DMS153 treated with DMSO at 0.1 percent for 48 hours (cell line): ENCODE results near the gene ZSCAN20.

Experiments used
- DNase-seq: peaks from one replicate; lab custom pipeline; 2025; ENCODE audit not compliant: unreplicated experiment; lab: John Stamatoyannopoulos, UW

The ZSCAN20 gene

DNA sequence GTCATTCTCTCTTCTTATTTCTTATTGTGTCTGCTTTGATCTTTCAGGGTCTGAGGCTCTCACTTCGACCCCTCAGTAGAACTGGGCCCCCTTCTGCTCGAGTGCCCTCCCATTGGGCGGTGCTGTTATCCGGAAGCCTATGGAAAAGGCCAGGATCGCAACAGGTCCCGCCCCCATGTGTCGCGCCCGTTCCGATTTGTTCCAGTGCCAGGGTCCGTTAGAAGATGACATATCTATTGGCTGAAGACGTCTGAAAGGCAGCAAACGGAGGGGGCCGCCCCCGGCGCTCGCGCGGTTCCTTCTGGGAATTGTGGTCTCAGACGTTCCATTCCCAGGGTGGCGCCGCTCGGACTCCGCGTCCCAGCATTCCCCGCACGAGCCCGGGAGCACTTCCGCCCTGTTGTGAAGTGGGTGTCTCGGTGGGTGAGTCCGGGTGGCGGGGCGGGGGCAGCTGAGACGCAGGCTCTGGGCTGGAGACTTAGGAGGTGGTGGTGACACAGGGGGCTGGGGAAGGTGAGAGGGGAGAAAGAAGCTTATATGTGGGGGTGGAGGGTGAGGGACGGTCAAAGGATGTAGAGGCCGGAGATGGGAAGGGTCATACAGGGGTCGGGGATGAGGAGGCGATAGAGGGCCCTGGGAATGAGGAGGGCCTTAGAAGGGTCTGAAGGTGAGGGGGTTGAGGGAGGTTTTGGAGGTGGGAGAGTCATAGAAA, at the start of gene ZSCAN20:
Gene ZSCAN20, plus strand, starts transcription at position 377 of the 712 bp plus-strand sequence. CDS start 6,644 bp downstream, outside the sequence.
- peak; percentile 100 for DNase-seq

DNA sequence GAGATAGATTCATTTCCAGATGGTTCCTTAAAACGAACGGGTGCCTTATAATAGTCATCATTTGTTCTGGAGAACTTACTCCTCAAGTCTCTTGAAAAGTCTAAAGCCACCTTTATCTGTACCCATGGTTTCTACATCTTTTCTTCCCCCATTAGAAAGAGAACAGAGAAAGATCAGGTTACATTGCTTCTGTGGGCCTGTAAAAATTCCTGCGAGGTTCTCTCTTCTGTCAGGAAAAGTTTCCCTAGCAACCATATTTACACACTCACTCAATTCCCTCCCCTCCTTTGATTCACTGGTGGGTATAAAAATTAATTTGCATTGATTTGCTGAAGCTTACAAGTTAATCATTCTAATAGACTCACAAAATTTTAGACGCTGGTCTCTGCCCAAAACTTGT, 48.2 kb upstream of the ZSCAN20 start:
- DNase-seq, result no peak

DNA sequence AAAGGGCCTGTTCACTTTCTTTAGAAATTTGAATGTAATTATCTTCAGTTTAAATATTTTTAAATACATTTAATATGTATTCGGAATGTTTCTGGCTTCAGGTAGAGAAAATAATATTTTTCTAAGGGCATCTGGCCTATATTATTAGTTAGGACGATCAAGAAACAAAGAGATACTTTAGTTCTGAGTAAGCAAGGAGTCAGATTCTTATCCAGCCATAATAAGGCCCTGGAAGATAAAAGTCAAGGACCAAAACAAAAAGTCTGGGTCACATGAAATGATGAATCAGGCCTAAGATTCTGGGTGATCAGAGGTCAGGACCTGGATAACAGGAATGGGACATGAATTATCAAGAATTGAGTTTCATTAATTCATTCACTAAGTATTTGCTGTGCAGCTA, 47.8 kb upstream of the ZSCAN20 start:
- DNase-seq, result no peak

DNA sequence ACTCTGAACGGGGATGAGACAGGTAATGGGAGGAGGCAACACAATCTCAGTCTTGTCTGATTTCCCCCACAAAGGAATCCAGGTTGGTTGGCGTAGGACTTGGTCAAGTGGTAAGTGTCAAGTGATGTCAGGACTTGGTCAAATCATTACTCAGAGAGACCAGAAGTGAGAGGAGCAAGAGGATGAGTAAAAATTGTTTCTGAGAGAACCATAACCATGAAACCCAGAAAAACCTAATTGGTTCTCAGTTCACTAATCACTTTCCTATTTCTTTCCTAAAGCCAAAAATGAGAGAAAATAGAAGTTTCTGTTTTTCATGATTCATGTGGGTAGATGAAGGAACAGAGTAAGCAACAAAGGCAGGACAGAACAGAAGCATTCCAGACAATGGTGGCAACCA, 46.5 kb upstream of the ZSCAN20 start:
- no peak for DNase-seq

DNA sequence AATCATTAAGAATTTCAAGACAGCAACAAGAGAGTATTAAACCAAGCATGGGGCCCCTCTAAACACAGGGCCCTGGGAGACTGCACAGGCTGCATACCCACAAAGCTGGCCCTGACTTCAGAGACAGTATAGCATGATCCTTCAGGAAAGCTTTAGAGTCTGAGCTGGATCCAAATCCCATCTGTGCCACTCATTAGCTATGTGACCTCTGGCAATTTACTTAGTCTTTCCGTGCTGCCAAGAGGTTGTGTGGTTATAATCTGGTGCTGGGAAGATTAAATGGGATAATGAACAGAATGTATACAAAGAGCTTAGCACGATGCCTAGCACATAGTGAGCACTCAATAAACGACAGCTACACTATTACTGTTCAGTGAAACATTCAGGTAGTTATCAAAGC, 45.5 kb upstream of the ZSCAN20 start:
- DNase-seq, result no peak

DNA sequence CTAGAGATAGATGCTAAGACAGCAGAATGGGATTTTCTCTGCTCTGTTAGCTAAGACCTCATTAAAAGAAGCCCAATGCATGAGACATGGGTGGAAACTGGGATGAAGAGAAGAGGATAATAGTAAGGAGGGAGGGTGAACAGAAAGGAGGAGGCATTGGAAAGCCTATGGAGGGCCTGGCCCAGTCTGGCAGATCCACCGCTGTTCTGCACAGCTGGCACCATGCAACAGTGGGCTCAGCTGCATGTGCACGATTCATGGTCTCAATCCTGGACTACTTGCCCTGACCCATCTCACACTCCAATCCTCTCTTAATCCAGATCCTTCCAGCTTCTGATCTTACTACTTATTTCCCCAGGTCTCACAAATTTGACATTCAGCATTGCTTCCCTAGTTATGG, 43.8 kb upstream of the ZSCAN20 start:
- no peak for DNase-seq

DNA sequence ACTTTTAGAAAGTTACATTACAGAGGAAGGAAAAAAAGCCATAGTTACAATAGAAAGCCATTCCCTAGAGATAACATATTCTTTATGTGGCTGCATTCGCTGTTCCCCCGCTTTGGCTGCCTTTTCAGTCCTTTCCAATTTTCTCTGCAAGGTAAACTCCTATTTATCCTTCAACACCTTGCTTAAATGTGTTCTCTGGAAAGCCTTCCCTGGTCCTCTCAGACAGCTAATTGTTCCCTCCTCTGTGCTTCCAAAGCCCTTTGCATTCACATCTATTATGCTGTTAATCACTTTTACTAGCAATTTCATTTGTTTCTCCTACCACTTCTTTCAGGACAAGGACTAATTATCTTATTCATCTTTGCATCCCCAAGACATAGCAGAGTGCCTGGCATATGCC, 43.1 kb upstream of the ZSCAN20 start:
- DNase-seq, result no peak

DNA sequence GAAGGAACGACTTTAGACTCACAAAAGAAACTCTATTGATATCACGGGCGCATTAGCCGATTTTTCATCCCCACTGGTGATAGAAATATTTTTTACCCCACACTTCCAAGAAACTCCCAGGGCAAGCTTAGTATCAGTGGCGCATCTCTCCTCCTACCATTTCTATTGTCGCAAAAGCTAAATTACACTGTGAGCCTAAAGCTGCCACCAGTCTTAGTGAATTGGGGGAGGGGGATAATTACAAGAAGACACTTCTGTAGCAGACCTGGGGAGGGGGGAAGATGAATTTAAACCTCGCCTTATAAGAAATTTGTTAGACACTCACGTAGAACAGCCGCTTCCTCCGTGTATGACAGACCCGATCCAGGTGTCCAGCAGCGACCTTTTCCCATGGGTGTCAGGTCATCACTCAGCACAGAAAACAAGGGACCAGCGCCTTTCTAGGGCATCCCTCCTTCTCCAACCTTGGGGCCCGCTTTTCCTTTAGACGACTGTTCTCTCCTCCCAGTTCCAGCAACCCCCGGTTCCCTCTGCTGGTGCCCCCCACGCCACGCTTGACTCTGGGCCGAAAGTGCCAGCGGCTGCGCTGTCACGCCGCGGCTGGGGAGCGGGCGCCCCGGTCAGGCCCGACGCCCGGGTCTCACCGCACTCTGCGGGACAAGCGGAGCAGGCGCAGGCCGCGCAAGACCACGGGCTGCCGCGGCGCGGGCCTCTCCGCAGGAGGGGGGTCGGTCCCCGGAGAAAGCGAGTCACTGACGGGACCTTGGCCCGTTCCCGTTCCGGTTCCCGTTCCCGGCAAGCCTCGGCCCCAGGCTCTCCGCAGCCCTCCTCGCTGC, 42.4 kb upstream of the ZSCAN20 start:
- no peak for DNase-seq

DNA sequence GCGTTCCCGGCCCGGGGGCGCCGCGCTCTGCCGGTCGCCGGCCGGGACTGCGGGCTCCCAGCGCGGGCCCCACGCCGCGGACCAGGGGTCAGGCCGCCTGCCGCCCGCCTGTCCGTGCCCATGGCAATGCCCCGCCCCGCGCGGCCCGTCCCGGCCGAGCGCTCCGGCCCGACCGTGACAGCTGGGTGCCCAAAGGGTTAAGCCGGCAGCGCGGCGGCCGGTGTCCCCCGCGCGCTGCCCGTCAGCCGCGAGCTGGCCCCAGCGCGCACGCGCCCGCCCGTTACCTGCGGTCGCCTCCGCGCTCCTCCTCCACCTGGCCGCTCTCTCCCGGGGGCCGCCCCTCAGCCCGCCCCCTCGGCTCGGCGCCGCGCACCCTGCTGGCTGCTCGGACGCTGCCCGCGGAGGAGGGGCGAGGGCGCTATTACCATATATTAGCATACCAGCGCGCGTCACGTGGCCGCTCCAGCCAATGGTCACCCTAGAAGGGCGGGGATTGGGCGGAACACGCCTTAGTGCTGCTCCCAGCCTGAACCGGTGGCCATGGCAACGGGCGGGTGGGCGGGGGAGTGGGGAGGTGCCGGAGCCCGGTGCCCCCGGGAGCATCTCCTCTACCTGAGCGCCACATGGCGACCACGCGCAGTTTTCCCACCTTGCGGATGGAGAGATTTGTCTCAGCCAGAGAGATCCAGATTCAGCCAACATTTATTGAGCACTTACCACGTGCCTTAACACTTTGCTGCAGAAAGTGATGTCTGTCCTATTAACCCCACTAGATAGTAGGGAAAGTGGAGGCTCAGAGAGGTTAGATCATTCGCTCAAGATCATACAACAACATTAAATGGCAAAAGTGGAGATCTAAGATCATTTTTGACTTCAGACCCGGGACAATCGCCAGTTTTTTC, 41.5 kb upstream of the ZSCAN20 start, which contains the start of gene PHC2:
Gene PHC2, minus strand, starts transcription at position 404 of the 902 bp plus-strand sequence. CDS start 55,556 bp downstream, outside the sequence.
- peak; percentile 98 for DNase-seq

DNA sequence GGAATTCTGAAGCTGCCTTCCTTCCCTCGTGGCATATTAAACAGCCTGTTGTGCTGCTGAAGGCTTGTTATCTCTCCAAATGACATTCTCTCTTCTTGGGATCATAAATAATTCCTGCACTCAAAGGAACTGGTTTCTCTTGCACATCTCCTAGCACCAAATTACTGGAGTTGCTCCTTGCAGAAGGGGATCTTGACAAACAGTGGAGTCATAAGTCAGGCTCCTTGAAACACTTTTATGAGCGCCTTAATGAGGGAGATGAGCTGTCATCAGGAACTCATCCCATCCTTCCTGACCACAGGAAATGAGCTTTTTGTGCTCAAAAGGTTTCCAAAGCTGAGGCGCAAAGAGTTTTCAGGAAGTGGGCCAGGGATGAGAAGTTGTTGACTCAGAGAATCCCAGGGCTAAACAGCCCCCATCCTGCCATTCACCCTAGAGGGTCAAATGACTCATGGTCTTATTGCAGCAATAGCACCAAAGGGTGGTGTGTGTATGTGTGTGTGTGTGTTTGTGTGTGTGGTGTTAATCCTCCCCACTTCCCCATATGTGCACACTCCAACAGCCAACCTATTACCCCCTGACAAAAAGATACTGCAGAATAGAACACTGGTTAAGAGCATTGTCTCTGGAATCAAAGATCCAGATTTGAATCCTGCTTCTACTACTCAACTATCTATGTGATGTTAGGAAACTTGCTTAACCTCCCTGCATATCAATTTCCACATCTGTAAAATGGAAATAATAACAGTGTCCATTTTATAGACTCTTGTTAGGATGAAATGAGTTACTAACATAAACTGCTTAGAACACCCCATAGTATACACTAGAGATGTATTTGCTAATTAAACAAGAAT, 38.7 kb upstream of the ZSCAN20 start:
- no peak for DNase-seq

DNA sequence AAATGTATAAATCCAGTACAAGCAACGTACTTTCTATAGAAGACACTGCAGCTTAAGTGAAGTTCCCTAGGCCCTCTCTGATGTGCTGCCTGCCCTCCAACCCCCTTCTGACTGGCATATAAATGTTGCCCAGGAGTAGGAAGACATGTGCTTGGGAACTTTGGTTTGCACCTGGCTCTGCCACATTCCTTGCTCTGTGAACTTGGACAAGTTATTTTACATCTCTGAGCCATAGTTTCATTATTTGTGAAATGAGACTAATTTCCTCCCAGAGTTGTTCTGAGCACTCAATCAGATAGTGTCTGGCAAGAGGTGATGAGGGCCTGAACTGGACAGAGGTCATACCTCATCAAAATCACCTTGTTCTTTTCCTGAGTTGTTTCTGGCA, 38.1 kb upstream of the ZSCAN20 start:
- no peak for DNase-seq

DNA sequence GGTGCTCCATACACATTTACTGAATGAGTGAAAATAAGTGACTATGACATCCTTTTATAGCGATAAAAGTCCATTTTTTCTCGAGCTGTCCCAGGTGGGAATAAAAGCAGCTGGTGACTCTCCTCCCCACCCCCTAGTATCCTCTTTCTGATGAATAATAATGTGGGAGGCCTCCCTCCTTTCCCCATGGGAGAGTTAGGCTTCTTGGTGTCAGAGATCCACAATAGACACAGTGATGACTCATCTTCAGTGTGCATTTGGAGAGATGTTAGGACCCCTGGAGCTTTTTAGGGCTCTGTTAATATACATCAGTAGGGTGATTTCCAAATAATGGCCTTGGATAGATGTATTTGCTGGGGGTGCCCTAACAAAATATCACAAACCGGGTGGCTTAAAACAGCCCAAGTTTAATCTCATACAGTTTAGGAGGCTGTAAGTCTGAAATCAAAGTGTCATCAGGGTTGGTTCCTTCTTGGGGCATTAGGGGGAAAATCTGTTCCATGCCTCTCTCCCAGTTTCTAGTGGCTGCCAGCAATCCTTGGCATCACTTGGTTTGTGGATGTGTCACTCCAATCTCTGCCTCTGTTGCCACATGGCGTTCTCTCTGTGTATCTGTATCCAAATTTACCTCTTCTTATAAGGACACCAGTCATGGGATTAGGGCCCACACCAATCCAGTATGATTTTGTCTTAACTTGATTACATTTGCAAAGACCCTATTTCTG, 37.2 kb upstream of the ZSCAN20 start:
- DNase-seq, result no peak

DNA sequence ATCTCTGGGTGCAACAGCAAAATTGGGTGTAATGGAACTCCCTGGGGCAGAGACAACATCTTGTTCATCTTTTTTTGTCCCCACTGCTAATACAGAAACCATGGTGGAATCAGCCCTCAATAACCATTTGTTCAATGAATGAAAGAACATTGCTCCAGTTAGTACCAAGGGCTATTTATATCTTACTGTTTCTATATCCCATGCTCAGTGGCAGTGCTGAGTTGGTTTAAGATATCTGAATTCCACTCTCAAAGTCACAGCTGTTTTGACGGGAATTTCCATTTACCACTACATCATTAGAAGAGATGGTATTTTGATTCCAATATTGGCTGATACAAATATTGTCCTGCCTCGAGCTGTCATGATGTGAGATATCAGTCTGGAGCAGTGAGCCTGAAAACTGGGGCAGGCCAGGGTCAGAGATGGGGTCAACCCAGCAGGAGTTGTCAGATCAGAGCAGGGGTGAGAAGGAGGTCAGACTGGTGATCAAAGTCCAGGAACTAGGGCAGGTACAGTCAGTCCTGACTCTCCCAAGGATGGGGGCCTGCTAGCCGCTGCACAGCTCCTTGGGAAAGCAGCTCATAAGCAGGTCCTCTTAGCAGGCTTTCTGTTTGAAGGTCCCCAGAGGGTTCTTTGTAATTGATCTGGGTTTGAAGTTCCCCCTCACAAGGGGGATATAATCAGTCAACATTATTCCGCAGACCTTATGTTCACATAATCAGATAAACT, 35.7 kb upstream of the ZSCAN20 start:
- DNase-seq, result no peak

DNA sequence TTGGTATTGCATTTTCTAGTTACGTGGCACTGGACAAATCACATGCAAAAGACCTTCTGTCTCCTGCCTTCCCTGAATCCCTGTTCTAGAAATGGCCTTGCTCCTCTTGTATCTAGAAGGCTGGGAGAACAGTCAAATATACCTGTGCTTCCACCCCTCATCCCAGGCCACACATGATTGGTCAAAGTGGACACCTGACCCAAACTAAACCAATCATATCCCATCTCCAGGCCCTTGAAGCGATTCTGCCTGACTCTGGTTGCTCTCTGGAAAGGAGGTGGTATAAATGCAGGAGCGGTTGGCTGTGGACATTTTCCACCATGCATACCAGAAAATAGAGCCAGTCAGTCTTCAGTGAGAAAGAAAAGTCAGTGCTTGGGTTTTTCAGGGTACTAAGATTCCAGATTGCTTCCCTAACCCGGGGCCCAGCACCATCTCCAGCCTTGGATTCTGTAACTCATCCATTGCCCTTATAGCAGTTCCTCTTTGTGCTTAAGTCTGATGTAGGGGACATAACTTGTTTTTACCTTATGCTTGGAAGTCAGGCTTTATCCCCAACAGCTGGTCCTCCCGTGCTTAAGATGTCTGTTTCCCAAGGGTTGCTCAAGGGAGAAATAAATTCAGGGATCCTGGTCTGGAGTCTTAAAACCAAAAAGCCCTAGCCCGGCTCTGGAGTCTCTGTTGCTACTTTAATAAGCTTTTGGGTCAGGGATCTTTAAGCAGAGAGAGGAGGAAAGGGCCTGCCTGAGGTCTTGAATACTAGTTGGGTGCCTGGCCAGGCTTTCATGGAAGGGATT, 33.9 kb upstream of the ZSCAN20 start:
- DNase-seq, result no peak

DNA sequence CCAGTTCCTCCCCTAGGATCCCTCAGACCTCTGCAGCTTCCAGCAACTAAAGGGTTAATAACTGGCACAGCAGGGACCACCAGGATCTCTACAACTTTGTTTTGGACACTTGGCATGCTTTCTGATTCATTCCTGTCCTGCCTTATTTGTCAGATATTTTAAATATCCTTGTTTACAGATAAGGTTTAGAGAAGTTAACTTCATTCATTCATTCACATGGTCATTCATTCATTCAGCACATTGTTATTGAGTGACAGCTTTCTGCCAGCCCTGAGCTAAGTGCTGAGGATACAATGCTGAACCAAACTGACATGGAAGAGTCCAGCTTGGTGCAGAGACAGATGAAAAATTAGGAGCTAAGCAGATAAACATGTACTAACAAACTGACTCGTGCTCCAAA, 32.8 kb upstream of the ZSCAN20 start:
- no peak for DNase-seq

DNA sequence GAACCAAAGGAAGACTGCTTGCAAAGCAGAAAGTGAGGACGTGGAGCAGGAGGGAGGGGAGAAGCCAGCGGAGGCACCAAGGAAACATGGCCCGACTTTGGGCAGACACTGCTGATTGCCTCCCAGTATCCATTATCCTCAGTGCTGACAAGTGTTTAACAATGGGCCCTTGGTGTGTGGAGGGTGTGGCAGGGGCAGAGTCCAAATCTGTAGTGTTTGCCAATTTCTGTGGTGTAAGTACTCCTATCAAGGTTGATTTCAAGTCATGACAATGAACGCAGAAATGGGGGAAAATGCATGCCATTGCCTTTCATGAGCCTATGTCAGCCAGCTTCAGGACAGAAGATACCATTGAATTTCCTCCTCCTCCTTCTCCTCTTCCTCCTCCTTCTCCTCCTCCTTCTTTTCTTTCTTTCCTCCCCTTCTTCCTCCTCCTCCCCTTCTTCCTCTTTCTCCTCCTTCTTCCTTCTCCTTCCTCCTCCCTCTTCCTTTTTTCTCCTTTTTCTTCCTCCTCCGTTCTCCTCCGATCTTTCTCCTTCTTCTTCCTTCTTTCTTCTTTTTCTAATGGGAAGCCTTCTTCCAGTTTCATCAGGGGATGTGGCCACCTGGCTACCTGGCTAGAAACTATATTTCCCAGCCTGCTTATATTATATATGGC, 31.2 kb upstream of the ZSCAN20 start:
- no peak for DNase-seq

DNA sequence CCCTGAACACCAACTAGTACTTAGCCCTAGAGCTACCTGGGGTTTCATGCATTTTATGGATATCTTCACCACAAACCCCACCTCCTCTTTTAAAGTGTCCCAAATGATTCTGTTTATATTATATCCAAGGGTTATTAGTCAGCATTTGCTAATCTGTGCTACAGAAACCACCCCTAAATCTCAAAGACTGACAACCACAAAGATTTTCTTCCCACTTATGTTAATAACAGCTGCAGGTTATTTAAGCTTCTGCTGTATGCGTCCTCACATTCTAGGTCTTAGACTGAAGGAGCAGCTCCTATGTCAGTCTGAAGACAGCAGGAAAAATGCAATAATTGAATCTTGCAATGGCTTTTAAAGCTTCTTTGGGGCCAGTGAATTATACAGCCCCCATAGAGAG, 30.3 kb upstream of the ZSCAN20 start:
- DNase-seq, result no peak
